WI38 (cell line): ENCODE data around the gene AIFM3.

Experiments
- H3K4me3 ChIP-seq: 2 replicates; pipeline ENCODE4 v1.5.1; 2011; ENCODE audit warnings: low read depth, mild to moderate bottlenecking, control low read depth, low read length
- CTCF ChIP-seq: IDR thresholded peaks from 2 replicates; pipeline ENCODE4 v1.5.1; 2012; ENCODE audit warnings: low read depth, mild to moderate bottlenecking, control low read depth, low read length

The AIFM3 gene

GRCh38 chr22:21018314-21018713 is 51.3 kb downstream of the AIFM3 start:
- no peak overlapping the region for H3K4me3 ChIP-seq
- TF ChIP-seq CTCF: no peak

GRCh38 chr22:21020802-21021429 is 53.9 kb downstream of the AIFM3 start:
- TF ChIP-seq CTCF: peak; percentile 39
- no peak overlapping the region for H3K4me3 ChIP-seq

- H3K4me3 ChIP-seq: no peak overlapping the region
- no peak for TF ChIP-seq CTCF
Measured at GRCh38 chr22:21022507-21022906, 55.5 kb downstream of the AIFM3 start.

GRCh38 chr22:21022955-21023614 is 56.0 kb downstream of the AIFM3 start:
- no peak for TF ChIP-seq CTCF

GRCh38 chr22:21025266-21025665 is 58.2 kb downstream of the AIFM3 start:
- no peak for TF ChIP-seq CTCF
- H3K4me3 ChIP-seq: no peak overlapping the region

More at GRCh38 chr22:21022955-21023614, 56.0 kb downstream of the AIFM3 start:
- H3K4me3 ChIP-seq: no peak overlapping the region

GRCh38 chr22:21025763-21026755 is 59.0 kb downstream of the AIFM3 start:
- no peak for TF ChIP-seq CTCF
- no peak overlapping the region for H3K4me3 ChIP-seq
